Fibroblast of gingiva (primary cell): ENCODE data around the gene C8G.

Experiments used
- DNase-seq: peaks from one replicate; pipeline ENCODE4 v3.0.0-alpha.2; 2011; ENCODE audit warnings: low read depth

C8G gene

DNA sequence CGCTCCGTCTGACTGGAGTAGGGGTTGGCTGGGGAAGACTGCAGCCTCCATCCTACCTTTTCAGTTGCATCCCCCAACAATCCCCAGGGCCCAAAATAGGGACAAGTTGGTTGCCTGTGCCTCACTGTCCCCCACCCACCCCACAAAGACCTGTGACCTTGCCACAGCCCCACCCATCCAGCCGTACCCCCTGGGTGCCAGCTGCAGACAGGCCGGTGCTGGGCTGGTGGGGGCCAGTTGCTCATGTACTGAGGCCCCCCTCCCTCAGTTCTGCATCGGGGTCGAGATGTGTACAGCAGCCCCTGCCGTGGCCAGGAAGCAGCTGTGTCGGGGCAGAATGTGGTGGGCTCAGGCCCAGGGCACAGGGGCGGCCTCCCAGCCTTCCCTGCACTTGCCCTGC is 38.1 kb downstream of the C8G start:
- DNase-seq = no peak

DNA sequence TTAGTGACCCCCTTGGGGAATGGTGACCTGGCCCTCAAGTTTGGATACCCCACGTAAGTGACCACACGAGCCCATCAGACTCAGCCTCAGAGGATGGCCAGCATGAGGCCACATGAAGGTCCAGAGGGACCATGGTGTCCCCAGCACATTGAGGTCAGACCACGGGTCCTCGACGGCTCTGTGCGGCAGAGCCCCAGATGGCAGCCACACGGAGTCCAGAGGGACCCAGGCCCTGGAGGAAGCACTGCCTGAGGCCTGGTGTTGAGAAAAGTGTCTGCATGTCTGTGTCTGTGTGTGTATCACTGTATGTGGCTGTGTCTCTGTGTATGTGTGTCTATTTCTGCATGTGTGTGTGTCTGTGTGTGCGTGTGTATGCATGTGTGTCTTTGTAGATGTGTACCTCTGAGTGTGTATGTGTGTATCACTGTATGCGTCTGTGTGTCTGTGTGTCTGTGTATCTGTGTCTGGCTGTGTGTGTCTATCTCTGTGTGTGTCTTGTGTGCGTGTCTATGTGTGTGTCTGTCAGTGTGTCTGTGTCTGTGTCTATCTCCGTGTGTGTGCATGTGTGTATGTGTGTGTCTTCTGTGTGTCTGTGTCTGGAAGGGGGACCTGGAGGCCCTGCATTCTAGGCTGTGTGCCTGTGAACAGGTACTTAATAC is 38.7 kb downstream of the C8G start:
- peak; percentile 22 for DNase-seq

DNA sequence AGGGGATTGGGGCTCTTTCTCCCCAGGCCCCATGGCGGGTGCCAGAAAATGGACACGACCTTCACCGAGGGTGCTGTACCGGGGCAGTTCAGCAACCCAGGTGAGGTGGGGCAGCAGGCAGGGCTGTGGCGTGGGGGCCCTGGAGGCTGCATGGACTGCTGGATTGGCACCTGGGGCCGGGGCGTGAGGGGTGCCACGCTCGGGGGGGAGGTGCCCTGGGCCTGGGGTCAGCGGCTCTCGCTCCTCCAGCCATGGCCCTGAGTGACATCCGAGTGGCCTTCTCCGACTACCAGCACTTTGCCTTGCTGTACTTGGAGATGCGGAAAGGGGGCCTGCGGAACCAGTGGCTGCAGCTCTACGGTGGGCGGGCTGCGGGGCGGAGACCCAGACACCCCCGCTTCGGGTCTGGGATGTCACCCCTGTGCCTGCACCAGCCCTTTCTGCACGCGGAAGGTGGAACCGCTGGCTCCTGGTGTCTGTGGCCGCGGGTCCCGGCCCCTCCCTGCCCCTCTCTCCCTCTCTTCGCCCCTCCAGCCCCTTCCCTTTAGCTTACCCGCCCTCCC is 39.5 kb downstream of the C8G start:
- no peak for DNase-seq

DNA sequence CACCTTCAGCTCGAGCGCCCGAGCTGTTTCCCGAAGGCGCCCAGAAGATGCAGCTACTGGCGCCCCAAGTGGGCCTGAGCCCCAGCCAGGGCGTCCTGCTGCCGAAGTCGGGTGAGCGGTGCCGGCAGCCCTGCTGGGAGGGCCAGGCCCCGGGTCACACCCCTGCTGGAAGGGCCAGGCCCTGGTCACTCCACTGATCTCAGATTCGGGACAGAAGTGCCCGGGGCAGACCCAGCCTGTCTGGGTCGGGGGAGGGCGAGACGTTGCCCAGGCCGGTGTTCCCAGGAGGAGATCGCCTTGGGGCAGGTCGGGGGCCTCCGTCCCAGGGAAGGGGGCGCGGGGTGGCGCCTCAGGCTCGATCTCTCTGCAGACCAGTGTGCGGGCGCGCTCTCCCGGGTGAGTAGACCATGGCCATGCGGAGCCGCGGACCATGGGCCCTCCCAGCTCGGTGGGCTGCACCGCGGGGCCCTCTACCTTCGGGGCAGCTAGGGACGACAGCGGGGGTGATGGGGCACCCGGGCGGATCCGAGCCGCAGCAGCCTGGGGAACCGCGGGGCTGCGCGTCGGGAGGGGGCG is 40.1 kb downstream of the C8G start:
- DNase-seq = no peak

DNA sequence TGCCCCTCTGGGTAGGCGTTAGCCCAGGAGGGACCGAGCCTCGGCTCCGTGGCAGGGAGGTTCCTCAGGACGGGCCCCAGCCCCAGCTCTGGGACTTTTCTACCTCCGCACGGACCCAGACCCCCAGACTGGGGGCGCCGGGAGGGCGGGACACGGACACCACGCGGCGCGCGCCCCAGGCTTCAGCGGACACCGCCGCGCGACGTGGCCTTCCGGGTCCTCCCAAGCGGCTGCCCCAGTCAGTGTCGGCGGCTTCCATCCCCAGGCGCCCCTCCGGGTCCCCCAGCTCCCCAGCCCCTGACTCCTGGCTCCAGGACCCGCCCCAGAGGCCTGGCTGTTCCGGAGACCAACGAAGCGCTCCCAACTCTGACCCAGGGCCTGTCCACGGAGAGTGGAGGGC is 40.8 kb downstream of the C8G start:
- no peak for DNase-seq

DNA sequence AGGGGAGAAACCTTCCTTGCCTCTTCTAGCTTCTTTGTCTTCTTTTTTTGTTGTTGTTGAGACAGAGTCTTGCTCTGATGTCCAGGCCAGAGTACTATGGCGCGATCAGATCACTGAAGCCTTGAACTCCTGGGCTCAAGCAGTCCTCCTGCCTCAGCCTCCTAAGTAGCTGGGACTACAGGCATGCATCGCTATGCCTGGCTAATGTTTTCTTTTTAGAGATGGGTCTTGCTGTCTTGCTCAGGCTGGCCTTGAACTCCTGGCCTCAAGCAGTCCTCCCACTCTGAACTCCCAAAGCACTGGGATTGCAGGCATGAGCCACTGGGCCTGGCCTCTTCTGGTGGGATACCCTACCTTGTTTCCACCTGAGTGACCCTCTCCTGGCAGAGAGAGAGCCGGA is 43.8 kb downstream of the C8G start:
- DNase-seq = no peak

DNA sequence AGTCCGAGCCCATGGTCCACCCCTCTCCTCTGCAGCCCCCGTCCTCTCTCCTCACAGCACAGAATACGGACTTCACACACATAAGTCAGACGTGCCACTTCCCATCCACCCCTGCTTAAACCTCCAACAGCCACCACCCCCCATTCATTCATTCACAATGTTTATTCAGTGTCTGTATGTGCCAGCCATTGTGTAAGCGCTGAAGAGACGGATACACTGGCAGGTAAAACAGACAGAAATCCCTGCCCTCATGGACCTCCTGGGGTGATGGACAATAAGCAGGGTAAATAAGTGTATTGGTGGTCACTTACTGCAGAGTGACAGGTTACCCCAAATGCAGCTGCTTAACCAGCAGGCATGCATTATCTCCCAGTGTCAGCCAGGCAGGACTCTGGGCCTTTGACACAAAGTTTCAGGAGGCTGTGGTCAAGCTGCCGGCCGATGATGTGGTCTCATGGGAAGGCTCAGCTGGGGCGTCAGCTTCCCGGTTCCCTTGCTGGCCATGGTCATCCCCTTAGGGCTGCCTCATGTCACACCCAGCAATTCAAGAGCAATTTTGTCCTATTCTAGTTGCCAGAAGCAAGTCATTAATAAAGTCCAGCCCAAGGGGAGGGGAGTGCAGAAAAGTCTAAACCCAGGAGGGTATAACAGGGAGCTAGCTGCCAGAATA is 45.3 kb downstream of the C8G start:
- DNase-seq = no peak

DNA sequence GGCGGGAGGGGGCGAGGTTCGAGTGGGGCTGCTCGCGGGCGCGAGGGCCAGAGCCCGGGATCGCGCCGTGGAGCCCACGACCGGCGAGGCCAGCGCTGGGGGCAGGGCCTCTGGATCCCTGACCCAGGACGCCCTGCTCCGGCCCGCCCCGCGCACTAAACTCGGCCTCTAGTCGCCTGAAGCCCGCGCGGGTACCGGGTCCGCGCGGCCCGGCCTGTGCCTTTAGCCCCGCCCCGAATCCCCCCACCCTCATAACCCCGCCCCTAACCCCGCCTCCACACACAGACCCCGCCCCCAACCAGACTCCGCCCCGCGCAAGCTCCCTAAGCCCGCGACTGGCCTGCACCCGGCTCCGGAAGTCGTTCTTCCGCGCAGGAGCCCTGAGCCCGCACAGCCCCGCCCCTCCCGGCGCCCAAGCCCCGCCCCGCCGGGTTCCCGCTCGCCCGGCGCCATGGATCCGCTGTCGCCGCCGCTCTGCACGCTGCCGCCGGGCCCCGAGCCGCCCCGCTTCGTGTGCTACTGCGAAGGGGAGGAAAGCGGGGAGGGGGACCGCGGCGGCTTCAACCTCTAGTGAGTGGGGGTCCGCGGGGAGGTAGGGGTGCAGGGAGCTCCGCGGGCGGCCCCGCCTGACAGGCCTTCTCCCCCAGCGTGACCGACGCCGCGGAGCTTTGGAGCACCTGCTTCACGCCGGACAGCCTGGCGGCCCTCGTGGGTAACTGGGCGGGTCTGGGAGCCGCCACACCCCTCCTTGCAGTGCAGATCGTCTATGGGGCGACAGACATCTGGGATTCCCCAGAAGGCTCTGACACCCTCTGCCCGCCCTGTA is 47.2 kb downstream of the C8G start, which contains the start of gene PAXX:
Gene PAXX, plus strand, starts transcription at position 430 of the 826 bp plus-strand sequence. Its CDS starts 22 bp downstream, at position 452.
- peak; percentile 87 for DNase-seq

DNA sequence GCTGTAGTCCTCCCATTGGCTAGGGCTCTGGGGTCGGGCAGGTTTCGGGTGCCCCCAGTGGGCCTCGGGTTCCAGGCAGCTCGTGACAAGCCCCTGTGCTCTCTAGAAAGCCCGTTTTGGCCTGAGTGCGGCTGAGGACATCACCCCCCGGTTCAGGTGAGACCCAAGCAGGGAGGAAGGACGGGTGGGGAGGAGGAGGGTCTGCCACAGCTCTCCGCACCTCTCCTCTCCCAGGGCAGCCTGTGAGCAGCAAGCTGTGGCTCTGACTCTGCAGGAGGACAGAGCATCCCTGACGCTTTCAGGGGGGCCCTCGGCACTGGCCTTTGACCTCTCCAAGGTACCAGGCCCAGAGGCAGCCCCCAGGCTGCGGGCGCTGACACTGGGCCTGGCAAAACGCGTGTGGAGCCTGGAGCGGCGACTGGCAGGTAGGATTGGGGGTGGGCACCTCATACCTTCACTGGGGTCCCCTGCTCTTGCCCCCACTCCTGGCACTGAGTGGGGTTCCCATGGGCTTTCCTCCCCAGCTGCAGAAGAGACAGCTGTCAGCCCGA is 47.9 kb downstream of the C8G start:
- no peak for DNase-seq

DNA sequence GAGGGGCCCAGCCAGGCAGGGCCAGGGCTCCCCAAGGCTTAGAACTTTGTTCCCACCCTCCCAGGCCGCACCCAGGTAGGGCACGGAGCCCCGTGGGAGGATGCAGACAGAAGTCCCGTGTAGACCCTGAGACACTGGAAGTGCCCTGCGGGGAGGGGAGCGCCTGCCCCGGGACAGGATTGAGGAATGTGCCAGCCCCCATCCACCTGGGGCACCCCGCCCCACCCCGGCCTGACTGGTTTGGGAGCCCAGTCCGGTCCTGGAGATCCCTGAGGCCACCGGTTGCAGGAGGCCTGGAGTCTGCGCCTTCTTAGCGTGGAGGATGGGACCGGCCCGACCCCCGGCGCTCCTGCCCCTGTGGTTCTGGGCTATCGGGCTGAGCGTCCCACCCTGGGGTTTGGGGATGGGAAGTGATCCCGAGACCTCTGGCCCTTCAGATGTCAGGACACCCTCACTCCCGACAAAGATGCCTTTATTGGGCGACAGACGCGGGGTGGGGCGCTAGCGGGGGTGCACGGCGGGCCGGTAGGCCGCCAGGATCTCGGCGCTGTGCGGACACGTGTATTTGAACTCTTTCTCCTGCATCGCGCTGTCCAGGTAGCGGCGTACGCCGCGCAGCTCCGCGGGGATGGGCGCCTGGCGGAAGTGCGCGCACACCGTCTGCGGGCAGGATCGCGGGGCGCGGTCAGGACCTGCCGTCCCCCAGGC is 49.3 kb downstream of the C8G start:
- no peak for DNase-seq

DNA sequence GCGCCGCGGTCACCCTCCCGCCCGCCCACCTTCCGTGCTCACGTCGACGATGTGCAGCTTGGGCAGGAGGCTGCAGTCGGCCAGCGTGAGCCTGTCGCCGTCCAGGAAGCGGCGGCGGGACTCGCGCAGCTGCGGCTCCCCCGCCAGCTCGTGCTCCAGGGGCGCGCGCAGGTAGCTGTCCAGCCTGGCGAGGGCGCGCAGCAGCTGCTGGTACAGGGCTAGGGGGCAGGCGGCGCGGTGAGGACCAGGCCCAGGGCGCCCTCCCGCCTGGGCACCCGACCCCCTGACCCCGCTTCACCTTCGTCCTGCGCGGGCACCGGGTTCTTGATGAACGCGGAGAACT is 49.8 kb downstream of the C8G start:
- no peak for DNase-seq

DNA sequence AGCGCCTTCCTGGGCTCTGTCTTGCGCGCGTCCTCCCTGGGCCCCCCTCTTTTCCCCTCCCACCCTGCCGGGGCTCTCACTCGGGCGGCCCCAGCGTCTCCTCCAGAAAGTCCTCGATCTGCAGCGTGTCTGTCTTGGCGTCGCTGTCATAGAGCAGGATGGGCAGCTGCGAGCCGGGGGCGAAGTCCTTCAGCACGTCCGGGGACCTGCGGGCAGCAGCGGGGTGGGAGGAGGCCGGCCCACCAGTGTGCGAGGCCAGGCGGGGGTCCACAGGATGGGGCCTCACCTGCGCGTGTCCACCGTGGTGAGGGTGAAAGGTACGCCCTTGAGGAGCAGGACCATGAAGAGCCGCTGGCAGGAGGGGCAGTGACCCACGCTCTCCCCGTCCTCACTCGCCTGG is 50.3 kb downstream of the C8G start:
- DNase-seq = no peak

DNA sequence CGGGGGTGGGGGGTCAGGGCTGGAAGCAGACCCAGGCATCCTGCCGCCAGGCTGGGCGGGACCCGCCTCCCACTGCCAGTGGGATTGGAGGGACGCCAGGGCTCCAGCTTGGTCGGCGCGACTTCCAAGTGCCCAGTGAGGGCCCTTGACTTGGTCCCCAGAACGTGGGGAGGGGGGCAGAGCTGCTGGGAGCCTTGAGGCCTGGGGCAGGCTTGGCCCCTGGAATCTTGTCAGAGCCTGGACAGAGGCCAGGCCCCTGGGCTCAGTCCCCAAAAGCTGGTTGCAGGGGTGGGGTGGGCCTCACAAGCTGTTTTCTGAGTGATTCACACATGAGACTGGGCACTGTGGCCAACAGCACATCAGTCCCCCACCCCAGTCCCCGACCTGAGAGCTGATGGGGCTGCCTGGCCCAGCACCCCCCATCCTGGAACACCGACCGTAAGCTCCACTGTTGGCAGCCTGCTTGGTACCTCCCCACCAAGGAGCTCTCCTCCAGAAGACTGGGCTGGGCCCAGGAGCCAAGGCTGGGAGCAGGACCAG is 50.8 kb downstream of the C8G start:
- no peak for DNase-seq
